H1 (cell line): ENCODE measurements around the gene ZBTB8B. TPM values are rescaled to one million over a fixed set of nuclear protein-coding genes. Genes with fewer than 3 reads are reported as not detected.

ENCODE experiments used
- CTCF ChIA-PET: fragments of 300-600 bp; sonication (Branson Sonifier 250); formaldehyde crosslinking; loops from one replicate; lab custom pipeline; 2021; ENCODE audit not compliant: partially characterized antibody; lab: Charles Lee
- POLR2A ChIA-PET: fragments of 300-600 bp; sonication (Branson Sonifier 250); formaldehyde crosslinking; loops from one replicate; lab custom pipeline; 2021; ENCODE audit warnings: inconsistent platforms; ENCODE audit not compliant: partially characterized antibody; lab: Charles Lee
- DNase-seq, 2 experiments: peaks; one replicate each; pipeline versions ENCODE4 v3.0.0 to v3.0.0-alpha.2; 2010 to 2022; ENCODE audit warnings: low spot score in 2 of 2, low read depth in 1 of 2, mixed read lengths in 1 of 2
- FAIRE-seq: peaks from 2 replicates; lab custom pipeline; 2011; peaks lifted over from hg19 to GRCh38; lab: Jason Lieb, UNC
- H2AFZ ChIP-seq: 2 replicates; pipeline ENCODE4 v1.8.1; 2012; ENCODE audit warnings: low read length, inconsistent platforms
- H2AK5ac ChIP-seq: 2 replicates; pipeline ENCODE4 v1.6.1; 2013; ENCODE audit warnings: low read depth, low read length
- H2BK120ac ChIP-seq: replicated peaks from 2 replicates; pipeline ENCODE3; 2013; ENCODE audit warnings: low read depth, low read length, inconsistent platforms
- H2BK12ac ChIP-seq: 2 replicates; pipeline ENCODE4 v1.6.1; 2013; ENCODE audit warnings: low read depth, low read length
- H2BK15ac ChIP-seq: 2 replicates; pipeline ENCODE4 v1.6.1; 2013; ENCODE audit warnings: low read length
- H2BK20ac ChIP-seq: 2 replicates; pipeline ENCODE4 v1.6.1; 2013; ENCODE audit warnings: low read length
- H2BK5ac ChIP-seq: 2 replicates; pipeline ENCODE4 v1.6.1; 2013; ENCODE audit warnings: low read depth, low read length
- H3K14ac ChIP-seq: 2 replicates; pipeline ENCODE4 v1.6.1; 2013; ENCODE audit warnings: inconsistent platforms; ENCODE audit not compliant: insufficient read length
- H3K18ac ChIP-seq: 2 replicates; pipeline ENCODE4 v1.6.1; 2013; ENCODE audit warnings: low read length; ENCODE audit errors: extremely low read depth
- H3K23ac ChIP-seq: 2 replicates; pipeline ENCODE4 v1.6.1; 2013; ENCODE audit warnings: inconsistent platforms; ENCODE audit not compliant: insufficient read length
- H3K23me2 ChIP-seq: 2 replicates; pipeline ENCODE4 v1.6.1; 2013; ENCODE audit warnings: low read depth, low read length
- H3K27ac ChIP-seq: 2 replicates; pipeline ENCODE4 v1.6.1; 2011; ENCODE audit warnings: low read depth, low read length, inconsistent platforms
- H3K27me3 ChIP-seq, 4 experiments: replicated peaks in 1 of 4; 1 replicate in 1 of 4; 2 replicates in 3 of 4; pipeline versions ENCODE4 v1.6.1 to v1.8.1; 2011 to 2013; ENCODE audit warnings: low read length in 3 of 4, mild to moderate bottlenecking in 3 of 4, inconsistent platforms in 2 of 4, mixed read lengths in 2 of 4, moderate library complexity in 1 of 4; ENCODE audit not compliant: control insufficient read depth in 3 of 4, insufficient read depth in 3 of 4; ENCODE audit errors: extremely low read depth in 1 of 4
- H3K36me3 ChIP-seq, 4 experiments: 2 replicates each; pipeline versions ENCODE4 v1.6.1 to v1.8.1; 2011 to 2013; ENCODE audit warnings: mild to moderate bottlenecking in 4 of 4, low read length in 3 of 4, moderate library complexity in 2 of 4, control low read depth in 1 of 4, inconsistent platforms in 1 of 4; ENCODE audit not compliant: insufficient read depth in 4 of 4, control insufficient read depth in 2 of 4
- H3K4ac ChIP-seq: replicated peaks from 2 replicates; pipeline ENCODE3; 2013; ENCODE audit warnings: low read length, low read depth, mixed read lengths, inconsistent platforms; ENCODE audit not compliant: insufficient read length
- H3K4me1 ChIP-seq, 4 experiments: replicated peaks in 1 of 4; 1 replicate in 1 of 4; 2 replicates in 3 of 4; pipeline versions ENCODE4 v1.6.1 to v1.8.1; 2011 to 2013; ENCODE audit warnings: low read length in 3 of 4, inconsistent platforms in 2 of 4, mixed read lengths in 1 of 4; ENCODE audit not compliant: insufficient read depth in 4 of 4, control insufficient read depth in 3 of 4
- H3K4me2 ChIP-seq, 2 experiments: 2 replicates each; pipeline versions ENCODE4 v1.6.1 to v1.8.1; 2011 to 2013; ENCODE audit warnings: low read depth in 2 of 2, low read length in 2 of 2, control low read depth in 1 of 2, inconsistent platforms in 1 of 2, mild to moderate bottlenecking in 1 of 2; ENCODE audit not compliant: insufficient read depth in 1 of 2
- H3K4me3 ChIP-seq, 4 experiments: fragments of 200-600, 300-600 bp in 1 of 4; sonication (generic), shearing (Covaris generic), sonication (Bioruptor Twin) in 1 of 4; 2 replicates each; pipeline versions ENCODE4 v1.5.1 to v1.8.1; 2011 to 2016; ENCODE audit warnings: low read length in 4 of 4, low read depth in 3 of 4, control low read depth in 2 of 4, inconsistent platforms in 2 of 4, mild to moderate bottlenecking in 2 of 4, mixed read lengths in 1 of 4, moderate library complexity in 1 of 4; ENCODE audit not compliant: insufficient read depth in 2 of 4; ENCODE audit errors: extremely low read depth in 1 of 4
- H3K56ac ChIP-seq: replicated peaks from 2 replicates; pipeline ENCODE3; 2013; ENCODE audit warnings: low read depth, mild to moderate bottlenecking, mixed read lengths, low read length, inconsistent platforms; ENCODE audit not compliant: insufficient read length
- H3K79me1 ChIP-seq: 2 replicates; pipeline ENCODE4 v1.6.1; 2013; ENCODE audit warnings: low read depth, low read length, control low read depth
- H3K79me2 ChIP-seq, 2 experiments: 2 replicates each; pipeline versions ENCODE4 v1.6.1 to v1.8.1; 2012 to 2013; ENCODE audit warnings: low read length in 2 of 2, mild to moderate bottlenecking in 2 of 2, inconsistent platforms in 1 of 2; ENCODE audit not compliant: insufficient read depth in 2 of 2, control insufficient read depth in 1 of 2
- H3K9ac ChIP-seq, 4 experiments: replicated peaks in 1 of 4; 1 replicate in 1 of 4; 2 replicates in 3 of 4; pipeline versions ENCODE4 v1.6.1 to v1.8.1; 2011 to 2013; ENCODE audit warnings: low read depth in 3 of 4, low read length in 3 of 4, control low read depth in 2 of 4, mild to moderate bottlenecking in 2 of 4, moderate library complexity in 2 of 4, inconsistent platforms in 1 of 4; ENCODE audit errors: extremely low read depth in 1 of 4
- H3K9me3 ChIP-seq, 2 experiments: 2 replicates each; pipeline versions ENCODE4 v1.6.1 to v1.8.1; 2012 to 2013; ENCODE audit warnings: mild to moderate bottlenecking in 2 of 2, moderate library complexity in 2 of 2, control low read depth in 1 of 2, inconsistent platforms in 1 of 2, low read depth in 1 of 2, low read length in 1 of 2, mixed read lengths in 1 of 2; ENCODE audit not compliant: insufficient read depth in 2 of 2
- H4K20me1 ChIP-seq, 2 experiments: replicated peaks in 1 of 2; 2 replicates each; pipeline versions ENCODE3 to v1.8.1; 2011 to 2013; ENCODE audit warnings: inconsistent platforms in 2 of 2, low read length in 2 of 2, mild to moderate bottlenecking in 1 of 2; ENCODE audit not compliant: insufficient read depth in 2 of 2, control insufficient read depth in 1 of 2
- H4K5ac ChIP-seq: 2 replicates; pipeline ENCODE4 v1.6.1; 2013; ENCODE audit warnings: low read length, low read depth, mixed read lengths, inconsistent platforms; ENCODE audit not compliant: insufficient read length
- H4K8ac ChIP-seq: 2 replicates; pipeline ENCODE4 v1.8.0; 2013; ENCODE audit warnings: mild to moderate bottlenecking, moderate library complexity, low read length, inconsistent platforms; ENCODE audit not compliant: insufficient read depth; ENCODE audit errors: extremely low read depth
- H4K91ac ChIP-seq: replicated peaks from 2 replicates; pipeline ENCODE3; 2013; ENCODE audit warnings: low read length, mixed read lengths, inconsistent platforms; ENCODE audit not compliant: insufficient read length
- BRCA1 ChIP-seq: IDR thresholded peaks from 2 replicates; pipeline ENCODE4 v1.6.1; 2012; ENCODE audit warnings: low read depth, low read length, improper control_type of control experiment
- CBX8 ChIP-seq: fragments of 300-800, 300-1000 bp; sonication (generic); IDR thresholded peaks from 2 replicates; pipeline ENCODE4 v1.7.1; 2016; ENCODE audit warnings: low read depth, low read length, borderline replicate concordance
- CREB1 ChIP-seq: IDR thresholded peaks from 2 replicates; pipeline ENCODE4 v1.6.1; 2012; ENCODE audit warnings: inconsistent platforms
- EGR1 ChIP-seq: IDR thresholded peaks from 2 replicates; pipeline ENCODE4 v1.6.1; 2011; ENCODE audit warnings: low read depth, low read length, borderline replicate concordance
- FOSL1 ChIP-seq: IDR thresholded peaks from 2 replicates; pipeline ENCODE4 v1.6.1; 2011; ENCODE audit warnings: mild to moderate bottlenecking, low read depth, low read length, moderate library complexity; ENCODE audit not compliant: insufficient read depth
- GABPA ChIP-seq: IDR thresholded peaks from 2 replicates; pipeline ENCODE4 v1.6.1; 2011; ENCODE audit warnings: mild to moderate bottlenecking, low read length, moderate library complexity, borderline replicate concordance; ENCODE audit not compliant: insufficient read depth
- JUN ChIP-seq: IDR thresholded peaks from 2 replicates; pipeline ENCODE4 v1.6.1; 2011; ENCODE audit warnings: low read depth, mild to moderate bottlenecking, improper control_type of control experiment, low read length
- POU5F1 ChIP-seq: IDR thresholded peaks from 2 replicates; pipeline ENCODE4 v1.6.1; 2011; ENCODE audit warnings: low read depth, mild to moderate bottlenecking, low read length, moderate library complexity
- TEAD4 ChIP-seq: IDR thresholded peaks from 2 replicates; pipeline ENCODE4 v1.6.1; 2012; ENCODE audit warnings: low read depth, low read length, inconsistent platforms, mixed read lengths
- WGBS, 2 experiments: shearing (Covaris generic) in 1 of 2; methylation state at CpG; one replicate each; pipeline versions ENCODE4 v1.1.6 to v1.1.7; 2013 to 2015; ENCODE audit warnings: low lambda C conversion rate in 2 of 2, mixed read lengths in 2 of 2, inconsistent platforms in 1 of 2, low coverage in 1 of 2, missing lambda C conversion rate in 1 of 2; ENCODE audit not compliant: insufficient replicate concordance in 2 of 2, insufficient coverage in 1 of 2, insufficient read length in 1 of 2; ENCODE audit errors: extremely low coverage in 1 of 2, missing lambda C conversion rate in 1 of 2; 5-methylcytosine and 5-hydroxymethylcytosine counted together
- polyA plus RNA-seq, 7 experiments: library from polyadenylated mRNA; depleted of rRNA in 3 of 7; stranded (reverse) in 5 of 7; unstranded in 2 of 7; fragments of >200 nt in 5 of 7; fragments of 200-250 nt in 2 of 7; gene quantifications; 1 replicate in 5 of 7; 2 replicates in 1 of 7; 4 replicates in 1 of 7; pipeline versions ENCODE4 v1.2.1 to v1.2.3, GENCODE V29; 2011 to 2013; ENCODE audit warnings: missing spikeins in 2 of 7, mixed read lengths in 2 of 7
- total RNA-seq: library from RNA; stranded (reverse); fragmentation: NEBNext Ultra II Directional; extraction: Animal tissue kit (Norgen Biotek cat#: 25700); gene quantifications from 2 replicates; pipeline ENCODE4 v1.2.1, GENCODE V29; 2021
- TF ChIP-seq, protein P1 (sequence below): IDR thresholded peaks from 2 replicates; pipeline ENCODE4 v1.6.1; 2011; ENCODE audit warnings: low read length, improper control_type of control experiment
- TF ChIP-seq, protein P2 (sequence below): IDR thresholded peaks from 2 replicates; pipeline ENCODE4 v1.6.1; 2012; ENCODE audit warnings: low read length, inconsistent platforms
- TF ChIP-seq, protein P3 (sequence below): IDR thresholded peaks from 2 replicates; pipeline ENCODE4 v1.6.1; 2012; ENCODE audit warnings: inconsistent platforms

ZBTB8B gene
- total and polyA plus RNA-seq, 2 of the 8 experiments (the other 6 are each of a cell fraction or from before 2014, with no cell fraction given) = 1.3 to 3.7 TPM

DNA sequence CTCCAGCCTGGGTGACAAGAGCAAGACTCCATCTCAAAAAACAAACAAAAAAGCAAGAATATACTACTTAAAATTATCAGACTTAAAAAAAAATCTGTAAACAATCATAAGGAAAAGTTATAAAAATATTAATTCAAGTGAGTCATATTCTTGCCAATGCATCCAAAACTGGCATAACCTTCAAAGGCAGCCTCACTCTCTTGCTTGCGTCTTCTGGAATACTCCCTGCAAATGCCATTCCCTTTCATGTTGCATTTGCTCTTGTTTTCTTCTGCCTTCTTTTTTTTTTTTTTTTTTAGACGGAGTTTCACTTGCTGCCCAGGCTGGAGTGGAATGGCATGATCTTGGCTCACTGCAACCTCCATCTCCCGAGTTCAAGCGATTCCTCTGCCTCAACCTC is 42.1 kb downstream of the ZBTB8B start:
- H3K27ac ChIP-seq = no peak overlapping the region
- H2AFZ ChIP-seq = no peak overlapping the region
- H3K9ac ChIP-seq = no peak overlapping the region
- no peak overlapping the region for H3K4me2 ChIP-seq
- H3K23ac ChIP-seq = no peak overlapping the region
- no peaks in the 10 kb centered on the region for H3K27me3 ChIP-seq
- H4K20me1 ChIP-seq = no peaks in the 10 kb centered on the region
- H2BK120ac ChIP-seq = no peak overlapping the region
- no peak overlapping the region for H4K8ac ChIP-seq
- H3K4me3 ChIP-seq = no peak overlapping the region
- no peak for DNase-seq
- CTCF ChIA-PET = interaction anchor here (1.2 to 3.1 kb wide), 2 partner anchors 13 to 106 kb away, joined by 5 to 15 read pairs; no protein-coding TSS in a partner anchor
- H3K79me1 ChIP-seq = no peaks in the 10 kb centered on the region
- no peak overlapping the region for H2BK5ac ChIP-seq
- POLR2A ChIA-PET = no interaction called here
- no peaks in the 10 kb centered on the region for H3K9me3 ChIP-seq
- 100% methylated on average over 3 of the region's 4 CpGs; no CpG with 5 or more reads in 1 of the 2 experiments for WGBS, 2 experiments
- no peak overlapping the region for H2BK15ac ChIP-seq
- no peak overlapping the region for H3K56ac ChIP-seq
- H3K18ac ChIP-seq = no peak overlapping the region
- no peak overlapping the region for H2BK20ac ChIP-seq
- no peaks in the 10 kb centered on the region for H3K36me3 ChIP-seq
- no peak overlapping the region for H3K14ac ChIP-seq
- no peak overlapping the region for H2BK12ac ChIP-seq
- no peak overlapping the region for H4K91ac ChIP-seq
- no peak for FAIRE-seq
- no peaks in the 10 kb centered on the region for H3K79me2 ChIP-seq
- no peaks in the 10 kb centered on the region for H3K4me1 ChIP-seq
- no peak overlapping the region for H4K5ac ChIP-seq
- H3K4ac ChIP-seq = no peak overlapping the region
- no peaks in the 10 kb centered on the region for H3K23me2 ChIP-seq
- no peak overlapping the region for H2AK5ac ChIP-seq
- TF ChIP-seq CBX8 = no peak
- TF ChIP-seq FOSL1 = no peak
- TF ChIP-seq, protein P1, sequence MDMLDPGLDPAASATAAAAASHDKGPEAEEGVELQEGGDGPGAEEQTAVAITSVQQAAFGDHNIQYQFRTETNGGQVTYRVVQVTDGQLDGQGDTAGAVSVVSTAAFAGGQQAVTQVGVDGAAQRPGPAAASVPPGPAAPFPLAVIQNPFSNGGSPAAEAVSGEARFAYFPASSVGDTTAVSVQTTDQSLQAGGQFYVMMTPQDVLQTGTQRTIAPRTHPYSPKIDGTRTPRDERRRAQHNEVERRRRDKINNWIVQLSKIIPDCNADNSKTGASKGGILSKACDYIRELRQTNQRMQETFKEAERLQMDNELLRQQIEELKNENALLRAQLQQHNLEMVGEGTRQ = no peak
- no peak for TF ChIP-seq EGR1
- TF ChIP-seq JUN = no peak
- TF ChIP-seq, protein P2, sequence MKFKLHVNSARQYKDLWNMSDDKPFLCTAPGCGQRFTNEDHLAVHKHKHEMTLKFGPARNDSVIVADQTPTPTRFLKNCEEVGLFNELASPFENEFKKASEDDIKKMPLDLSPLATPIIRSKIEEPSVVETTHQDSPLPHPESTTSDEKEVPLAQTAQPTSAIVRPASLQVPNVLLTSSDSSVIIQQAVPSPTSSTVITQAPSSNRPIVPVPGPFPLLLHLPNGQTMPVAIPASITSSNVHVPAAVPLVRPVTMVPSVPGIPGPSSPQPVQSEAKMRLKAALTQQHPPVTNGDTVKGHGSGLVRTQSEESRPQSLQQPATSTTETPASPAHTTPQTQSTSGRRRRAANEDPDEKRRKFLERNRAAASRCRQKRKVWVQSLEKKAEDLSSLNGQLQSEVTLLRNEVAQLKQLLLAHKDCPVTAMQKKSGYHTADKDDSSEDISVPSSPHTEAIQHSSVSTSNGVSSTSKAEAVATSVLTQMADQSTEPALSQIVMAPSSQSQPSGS = no peak
- no peak for TF ChIP-seq BRCA1
- TF ChIP-seq POU5F1 = no peak
- TF ChIP-seq GABPA = no peak
- TF ChIP-seq CREB1 = no peak
- TF ChIP-seq TEAD4 = no peak
- TF ChIP-seq, protein P3, sequence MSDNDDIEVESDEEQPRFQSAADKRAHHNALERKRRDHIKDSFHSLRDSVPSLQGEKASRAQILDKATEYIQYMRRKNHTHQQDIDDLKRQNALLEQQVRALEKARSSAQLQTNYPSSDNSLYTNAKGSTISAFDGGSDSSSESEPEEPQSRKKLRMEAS = no peak
